Ovary (tissue), 9 donors: Measurements from ENCODE around the gene SNAPC2. TPM values are rescaled to one million over a fixed set of nuclear protein-coding genes. Genes with fewer than 3 reads are reported as not detected.

Source experiments
- DNase-seq, 5 donors: peaks; one replicate each; pipeline ENCODE4 v3.0.0-alpha.2; 2019 to 2020
- H3K27ac ChIP-seq, 2 donors: fragments of 200-600 bp; one replicate each; pipeline versions ENCODE4 v1.5.1 to v1.8.0; 2019 to 2022
- H3K27me3 ChIP-seq: fragments of 200-600 bp; one replicate; pipeline ENCODE4 v1.8.0; 2022
- H3K36me3 ChIP-seq: fragments of 200-600 bp; sonication (generic); one replicate; pipeline ENCODE4 v1.5.1; 2019
- H3K4me1 ChIP-seq: one replicate; pipeline ENCODE4 v1.8.1; 2013; ENCODE audit warnings: mild to moderate bottlenecking, moderate library complexity; ENCODE audit not compliant: insufficient read depth
- H3K4me3 ChIP-seq: fragments of 200-600 bp; sonication (generic); one replicate; pipeline ENCODE4 v1.5.1; 2017
- H3K9me3 ChIP-seq, 2 donors: fragments of 200-600 bp in 1 of 2; sonication (generic) in 1 of 2; one replicate each; pipeline versions ENCODE4 v1.5.1 to v1.8.1; 2013 to 2019; ENCODE audit warnings: mild to moderate bottlenecking in 1 of 2, moderate library complexity in 1 of 2
- CTCF ChIP-seq, 3 donors: fragments of 450-650 bp in 2 of 3; fragments of 200-600 bp in 1 of 3; IDR thresholded peaks; one replicate each; pipeline versions ENCODE4 v1.5.1 to v1.8.0; 2016 to 2022; ENCODE audit warnings: antibody characterized with exemption in 3 of 3, mild to moderate bottlenecking in 1 of 3
- EP300 ChIP-seq: sonication (generic); formaldehyde crosslinking; IDR thresholded peaks from one replicate; pipeline ENCODE4 v1.6.1; 2017; ENCODE audit warnings: antibody characterized with exemption
- POLR2A ChIP-seq: fragments of 450-650 bp; IDR thresholded peaks from one replicate; pipeline ENCODE4 v1.6.1; 2017; ENCODE audit warnings: antibody characterized with exemption, mild to moderate bottlenecking, moderate library complexity
- WGBS, 3 donors: extraction: QIAGEN DNeasy Blood & Tissue Kit in 1 of 3; methylation state at CpG; one replicate each; pipeline versions ENCODE4 v1.1.5 to v1.1.7; 2013 to 2017; 5-methylcytosine and 5-hydroxymethylcytosine counted together
- intact Hi-C, 4 donors: fragments of 100-400 bp; cut with DNase I; formaldehyde crosslinking; loops; one replicate each; pipeline versions ENCODE4 v1.11.0 to v1.15.1; 2022 to 2023
- polyA plus RNA-seq, 2 donors: library from polyadenylated mRNA; stranded (reverse); fragments of 200-250 nt in 1 of 2; fragments of 350-450 nt in 1 of 2; fragmentation: Illumina TruSeq in 1 of 2; extraction: RNeasy Lipid Tissue Mini Kit (QIAGEN cat#74804) in 1 of 2; gene quantifications; one replicate each; pipeline ENCODE4 v1.2.3, GENCODE V29; 2013 to 2014
- total RNA-seq, 7 donors: library from RNA; depleted of rRNA in 2 of 7; stranded (reverse); fragments of >200 nt in 2 of 7; fragmentation: NEBNext Ultra II Directional in 3 of 7; extraction: Animal tissue kit (Norgen Biotek cat#: 25700) in 3 of 7; gene quantifications; one replicate each; pipeline versions ENCODE4 v1.1.0 to v1.2.4, GENCODE V29; 2016 to 2023
- donor health status: DM: no; HTN: no; CAD: no; lungs with moderate emphysema.
- donor health status: DM: no; HTN: no; CAD: no.
- donor health status: Bipolar disorder and iron deficiency.
- donor health status: DM: yes; HTN: yes; CAD: no.
- donor health status: DM: no; HTN: no; CAD: no.
- donor health status: DM: yes; HTN: yes; CAD: no.

The SNAPC2 gene
- total and polyA plus RNA-seq, 9 donors: 1.8 to 26.6 (median 16.3) TPM

- H3K36me3 ChIP-seq: no peaks in the 10 kb centered on the region
- peaks cover 9% of the 10 kb centered on the region for H3K4me1 ChIP-seq
- H3K4me3 ChIP-seq: no peak overlapping the region
- peak in 2 of 5 donors; percentile 55 to 60 for DNase-seq
- TF ChIP-seq CTCF (IDR thresholded peaks at IDR 0.05): no peak
- no peak overlapping the region for H3K27ac ChIP-seq
- H3K27me3 ChIP-seq: no peaks in the 10 kb centered on the region
- WGBS, 3 donors: 46 to 63% (median 55%) methylated on average over 44 to 47 of the region's 47 CpGs
- intact Hi-C loops: no loop called here
- H3K9me3 ChIP-seq: no peaks in the 10 kb centered on the region
Measured at GRCh38 chr19:7872306-7873204, 47.6 kb upstream of the SNAPC2 start.

GRCh38 chr19:7873304-7874075, 46.6 kb upstream of the SNAPC2 start:
- intact Hi-C loops: no loop called here
- Histone ChIP-seq H3K4me3 (no peak overlapping the region), H3K4me1 (peaks cover 9% of the 10 kb centered on the region), H3K27me3 (no peaks in the 10 kb centered on the region), H3K36me3 (no peaks in the 10 kb centered on the region), H3K27ac (no peak overlapping the region), H3K9me3 (no peaks in the 10 kb centered on the region)
- DNase-seq: peak in 2 of 5 donors; percentile 43 to 44
- 15 to 27% (median 23%) methylated on average over 49 to 53 of the region's 53 CpGs for WGBS, 3 donors
- TF ChIP-seq POLR2A: no peak
- TF ChIP-seq EP300: no peak
- TF ChIP-seq CTCF (IDR thresholded peaks at IDR 0.05): no peak

DNA sequence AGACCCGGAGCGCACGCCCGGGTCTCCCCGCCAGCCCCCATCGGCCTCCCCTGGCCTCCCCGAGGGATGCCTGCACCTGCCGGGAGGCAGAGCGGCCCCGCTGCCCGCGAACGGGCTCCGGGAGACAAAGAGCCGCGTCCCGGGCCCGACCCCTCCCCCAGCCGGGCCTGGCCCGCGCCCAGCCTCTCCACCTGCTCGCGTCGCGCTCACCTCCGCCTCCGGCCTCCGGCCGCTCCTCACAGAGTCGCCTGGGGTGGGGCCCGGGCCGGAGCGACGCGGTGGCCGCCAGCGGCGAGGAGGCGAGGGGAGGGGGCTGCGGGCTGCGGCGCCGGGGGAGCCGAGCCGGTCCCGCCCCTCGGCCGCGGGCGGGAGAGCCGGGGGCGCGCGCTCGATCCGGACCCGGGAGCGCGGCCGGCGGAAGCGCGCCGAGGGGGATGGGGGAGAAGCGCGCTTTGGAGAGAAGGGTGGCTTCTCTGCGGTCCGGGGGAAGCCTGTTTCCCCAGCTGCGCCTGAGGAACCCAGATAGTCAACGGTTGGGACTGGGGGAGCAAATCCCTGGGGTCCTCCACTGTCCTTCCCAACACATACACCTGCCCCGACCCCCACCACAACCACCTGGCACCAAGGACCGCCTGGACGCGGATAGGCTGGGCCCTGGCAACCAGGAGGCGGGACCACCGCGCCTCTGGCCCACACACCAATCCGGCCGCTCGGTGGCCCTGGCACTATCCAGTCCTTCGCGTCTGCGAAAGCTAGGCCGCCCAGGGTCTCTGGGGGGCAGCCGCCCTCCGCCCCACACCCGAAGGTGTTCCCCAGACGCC, 45.9 kb upstream of the SNAPC2 start, which contains the start of gene PRR36:
PRR36 (minus strand) TSS at position 315 of the 821 bp plus-strand sequence. CDS start 701 bp downstream, outside the sequence.
- intact Hi-C loops: no loop called here
- H3K4me3 ChIP-seq: no peak within 1 kb of the TSS
- TF ChIP-seq CTCF (IDR thresholded peaks at IDR 0.05) (no peak), EP300 (no peak), POLR2A (no peak)
- no peaks in the 10 kb centered on the region for H3K36me3 ChIP-seq
- no peak within 1 kb of the TSS for H3K27ac ChIP-seq
- no peaks in the 10 kb centered on the region for H3K27me3 ChIP-seq
- DNase-seq: peak in 2 of 5 donors; percentile 37 to 56
- peaks cover 3% of the 10 kb centered on the region for H3K4me1 ChIP-seq
- WGBS, 3 donors: 1 to 2% (median 1%) methylated on average over 46 to 88 of the region's 88 CpGs
- H3K9me3 ChIP-seq: no peaks in the 10 kb centered on the region

DNA sequence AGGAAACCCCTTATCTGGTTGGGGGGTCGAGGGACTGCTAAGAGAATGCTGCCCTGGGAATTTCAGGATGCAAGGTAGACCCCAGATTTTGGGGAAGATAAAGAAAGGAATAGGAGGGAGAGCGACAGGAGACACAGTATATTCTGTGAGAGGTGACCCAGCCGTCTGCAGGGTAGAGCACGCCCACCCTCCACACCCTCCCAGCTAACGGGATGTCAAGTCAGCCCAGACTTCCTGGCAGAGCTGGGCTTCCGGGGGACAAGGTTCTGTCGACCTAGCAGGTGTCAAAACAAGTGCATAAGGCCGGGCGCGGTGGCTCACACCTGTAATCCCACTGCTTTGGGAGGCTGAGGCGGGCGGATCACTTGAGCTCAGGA, 45.3 kb upstream of the SNAPC2 start:
- intact Hi-C loops: no loop called here
- Histone ChIP-seq H3K36me3 (no peaks in the 10 kb centered on the region), H3K4me1 (peaks cover 3% of the 10 kb centered on the region), H3K27me3 (no peaks in the 10 kb centered on the region), H3K4me3 (no peak overlapping the region), H3K9me3 (no peaks in the 10 kb centered on the region), H3K27ac (no peak overlapping the region)
- TF ChIP-seq POLR2A (no peak), EP300 (no peak), CTCF (IDR thresholded peaks at IDR 0.05) (no peak)
- DNase-seq: peak in 2 of 5 donors; percentile 24 to 28
- WGBS, 3 donors: 36 to 43% (median 40%) methylated on average over 12 of the region's 12 CpGs
